Adipose tissue (tissue), 3 donors: ENCODE data around the gene ZNRF3. TPM values are rescaled to one million over a fixed set of nuclear protein-coding genes. Genes with fewer than 3 reads are reported as not detected.
"Not testable (repeated sequence)": the region's sequence is repeated elsewhere in the genome, so short reads cannot be mapped to it uniquely, and the experiment has no call there.

Source experiments
- H3K27ac ChIP-seq: one replicate; pipeline ENCODE4 v1.5.1; 2013; ENCODE audit warnings: low read depth, low read length
- WGBS, 3 donors: extraction: QIAGEN DNeasy Blood & Tissue Kit; methylation state at CpG; one replicate each; pipeline ENCODE4 v1.1.7; 2013; 5-methylcytosine and 5-hydroxymethylcytosine counted together
- polyA plus RNA-seq, 3 donors: library from polyadenylated mRNA; stranded (reverse); fragments of 200-250 nt; gene quantifications; one replicate each; pipeline ENCODE4 v1.2.3, GENCODE V29; 2013
- donor health status: healthy with polysubstance abuse.
- donor health status: Bipolar disorder and iron deficiency.
- donor health status: healthy.

The ZNRF3 gene
- 1 to 10 TPM; 1.2 to 3.9 (median 2.5) TPM for polyA plus RNA-seq

GRCh38 chr22:28882878-28883656, at the start of gene ZNRF3:
Gene ZNRF3 (plus strand): TSS chr22:28883572. CDS start chr22:28883767, 195 bp downstream.
- 1% methylated on average over 49 to 85 of the region's 85 CpGs for WGBS, 3 donors
- no peak within 1 kb of the TSS for H3K27ac ChIP-seq

- no peak overlapping the region for H3K27ac ChIP-seq
- 88 to 94% (median 92%) methylated on average over 11 of the region's 11 CpGs for WGBS, 3 donors
Observed at GRCh38 chr22:28835630-28836189, 47.7 kb upstream of the ZNRF3 start.

GRCh38 chr22:28837640-28838039, 45.7 kb upstream of the ZNRF3 start:
- H3K27ac ChIP-seq = no peak overlapping the region
- 91 to 92% (median 91%) methylated on average over 6 of the region's 6 CpGs for WGBS, 3 donors

DNA sequence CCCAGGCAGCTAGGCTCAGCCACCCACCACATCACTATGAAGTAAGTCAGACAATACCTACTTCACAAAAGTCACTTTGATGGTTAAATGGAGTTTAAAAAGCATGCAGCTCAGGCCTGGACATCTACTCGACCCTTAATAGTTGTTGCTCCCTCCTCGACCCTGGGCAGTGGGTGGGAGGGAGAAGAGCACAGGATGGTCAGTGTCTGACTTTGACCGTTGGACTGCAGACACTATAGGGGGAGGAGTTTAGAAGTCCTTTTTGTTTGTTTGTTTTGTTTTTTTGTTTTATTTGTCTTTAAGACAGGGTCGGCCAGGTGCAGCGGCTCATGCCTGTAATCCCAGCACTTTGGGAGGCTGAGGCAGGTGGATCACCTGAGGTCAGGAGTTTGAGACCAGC, 44.4 kb upstream of the ZNRF3 start:
- WGBS, 3 donors = 80 to 83% (median 83%) methylated on average over 5 of the region's 5 CpGs
- H3K27ac ChIP-seq = no peak overlapping the region

- 56 to 97% (median 66%) methylated on average over 5 of the region's 5 CpGs for WGBS, 3 donors
- H3K27ac ChIP-seq = no peak overlapping the region
Observed at GRCh38 chr22:28841111-28841510, 42.3 kb upstream of the ZNRF3 start.

- 80 to 93% (median 85%) methylated on average over 2 of the region's 2 CpGs for WGBS, 3 donors
- no peak overlapping the region for H3K27ac ChIP-seq
Observed at GRCh38 chr22:28843633-28844032, 39.7 kb upstream of the ZNRF3 start.

GRCh38 chr22:28844277-28844676, 39.1 kb upstream of the ZNRF3 start:
- H3K27ac ChIP-seq = not testable (repeated sequence)
- WGBS, 3 donors = 84 to 90% (median 89%) methylated on average over 2 of the region's 2 CpGs

DNA sequence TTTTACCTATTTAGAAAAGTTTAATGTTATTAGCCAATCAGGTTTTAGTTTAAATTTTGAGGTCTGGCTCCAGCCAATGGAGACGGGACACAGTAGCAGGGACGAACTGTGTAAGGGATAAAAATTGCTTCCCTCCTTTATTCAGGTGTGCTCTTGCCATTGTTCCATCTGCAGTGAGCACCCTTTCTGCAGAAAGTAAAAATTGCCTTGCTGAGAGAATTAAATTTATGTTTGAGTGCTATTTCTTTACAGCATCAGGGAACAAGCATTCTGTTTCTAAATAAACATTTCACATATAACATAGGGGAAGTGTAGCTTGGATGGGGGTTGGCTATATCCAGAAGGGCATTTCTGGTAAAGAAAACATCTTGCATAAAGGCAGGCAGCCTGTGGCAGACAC, 36.4 kb upstream of the ZNRF3 start:
- 95 to 98% (median 96%) methylated on average over 2 of the region's 2 CpGs for WGBS, 3 donors

DNA sequence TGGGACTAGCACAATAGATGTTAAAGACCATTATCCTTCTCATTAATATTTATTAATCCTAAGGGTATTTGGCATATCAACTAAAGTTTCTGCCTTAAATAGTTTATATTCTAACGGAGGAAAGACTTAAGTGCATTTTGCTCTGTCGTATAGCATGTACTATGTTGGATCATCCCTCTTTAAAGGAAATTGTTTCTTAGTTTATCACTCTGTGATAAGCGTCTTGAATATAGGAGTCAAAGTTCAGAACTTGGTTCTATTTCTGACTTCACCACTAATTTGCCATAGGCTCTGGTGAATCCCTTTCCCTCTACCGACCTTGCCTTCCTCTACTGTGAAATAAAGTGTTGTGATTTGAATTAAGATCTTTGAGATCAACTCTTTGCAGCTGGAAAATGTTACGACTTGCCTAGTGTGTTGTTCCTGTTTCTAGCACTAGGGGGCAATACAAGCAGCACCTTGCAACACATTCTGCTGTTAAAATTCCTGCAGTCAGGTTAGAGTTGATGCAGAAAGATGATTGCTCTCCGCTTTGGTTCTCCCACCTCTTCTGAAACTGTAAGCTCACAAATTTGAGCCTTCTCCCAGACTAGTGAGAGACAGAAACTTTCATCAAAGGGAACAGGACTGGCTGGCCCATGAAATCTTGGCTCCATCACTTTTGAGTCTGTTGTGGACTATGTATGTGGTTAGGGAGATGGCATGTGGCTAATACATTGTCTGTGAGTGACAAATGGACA, 27.8 kb upstream of the ZNRF3 start:
- WGBS, 3 donors = 8 to 25% (median 17%) methylated on average over 6 of the region's 6 CpGs
- H3K27ac ChIP-seq = no peak overlapping the region

More for the DNA sequence above, 36.4 kb upstream of the ZNRF3 start:
- H3K27ac ChIP-seq = no peak overlapping the region

DNA sequence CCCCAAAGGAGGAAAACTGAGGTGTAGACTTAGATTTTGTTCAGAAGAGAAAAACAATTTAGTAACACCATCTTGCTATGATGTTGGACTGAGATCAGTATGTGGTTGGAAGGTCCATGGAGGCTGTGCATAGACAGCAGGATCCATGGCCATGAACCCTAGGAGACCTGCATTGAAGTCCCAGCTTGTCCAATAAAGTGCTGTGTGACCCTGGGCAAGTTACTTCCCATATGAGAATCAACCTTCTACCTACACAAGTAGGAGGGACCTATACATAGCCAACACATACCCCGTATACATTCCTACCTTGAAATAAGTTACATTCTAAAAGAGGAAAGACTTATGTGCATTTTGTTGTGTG, 27.3 kb upstream of the ZNRF3 start:
- WGBS, 3 donors = 98 to 100% (median 100%) methylated on average over 1 of the region's 1 CpG
- no peak overlapping the region for H3K27ac ChIP-seq

GRCh38 chr22:28857288-28857687, 26.1 kb upstream of the ZNRF3 start:
- WGBS, 3 donors = 84 to 92% (median 85%) methylated on average over 6 of the region's 6 CpGs
- no peak overlapping the region for H3K27ac ChIP-seq

DNA sequence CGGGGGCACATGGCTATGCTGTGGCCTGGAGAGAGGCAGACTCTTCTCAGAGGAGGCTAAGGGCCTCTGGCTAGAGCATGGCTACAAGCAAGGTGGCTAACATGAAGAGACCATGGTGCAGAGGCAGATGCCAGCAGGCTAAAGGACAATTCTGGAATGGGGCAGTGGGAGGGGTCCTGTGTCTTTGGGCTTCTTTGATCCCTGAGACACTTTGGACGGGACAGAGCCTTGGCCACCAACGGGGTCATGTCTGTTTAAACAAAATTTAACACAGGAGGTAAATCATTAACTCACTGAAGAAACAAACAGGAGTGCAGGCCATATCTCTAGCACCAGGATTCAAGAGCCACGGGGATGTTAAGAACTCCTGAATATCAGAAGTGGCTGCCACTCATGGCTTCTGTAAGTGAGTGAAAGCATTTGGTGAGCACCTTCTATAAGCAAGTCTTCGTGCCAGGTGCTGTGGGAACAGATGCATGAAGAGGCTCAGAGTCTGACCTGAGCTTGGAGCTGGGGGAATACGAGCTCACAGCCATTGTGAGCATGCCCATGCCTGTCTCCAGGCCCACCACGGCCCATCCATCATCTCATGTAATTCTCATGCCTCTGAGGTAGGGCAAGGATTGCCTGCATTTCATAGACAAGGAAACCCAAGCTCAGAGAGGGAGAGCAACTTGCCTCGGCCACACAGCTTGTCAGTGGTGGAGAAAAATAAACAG, 18.3 kb upstream of the ZNRF3 start:
- 56 to 87% (median 79%) methylated on average over 8 of the region's 8 CpGs for WGBS, 3 donors
- H3K27ac ChIP-seq = no peak overlapping the region

DNA sequence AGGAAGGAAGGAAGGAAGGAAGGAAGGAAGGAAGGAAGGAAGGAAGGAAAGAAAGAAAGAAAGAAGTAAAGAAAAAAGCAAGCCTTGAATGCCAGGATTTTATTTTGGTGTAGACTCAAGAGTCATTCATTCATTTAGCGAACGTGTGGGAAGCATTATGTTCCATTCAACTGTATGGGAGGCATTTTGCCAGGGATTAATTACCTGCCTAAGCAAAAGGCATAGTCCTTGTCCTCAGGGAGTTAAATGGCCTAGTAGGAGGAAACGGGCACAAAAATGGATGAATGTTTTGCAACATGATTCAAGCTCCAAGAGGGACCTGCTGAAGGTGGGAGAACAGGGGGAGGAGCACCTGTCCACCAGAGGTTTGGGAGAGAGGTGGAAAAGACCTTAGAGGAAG, 16.2 kb upstream of the ZNRF3 start:
- no peak overlapping the region for H3K27ac ChIP-seq
- WGBS, 3 donors = 56 to 65% (median 64%) methylated on average over 3 of the region's 3 CpGs

GRCh38 chr22:28868389-28868788, 15.0 kb upstream of the ZNRF3 start:
- WGBS, 3 donors = 51 to 73% (median 55%) methylated on average over 8 of the region's 8 CpGs
- H3K27ac ChIP-seq = not testable (repeated sequence)

- H3K27ac ChIP-seq = no peak overlapping the region
- WGBS, 3 donors = 81 to 94% (median 88%) methylated on average over 2 of the region's 2 CpGs
Observed at GRCh38 chr22:28869736-28870135, 13.6 kb upstream of the ZNRF3 start.

- no peak overlapping the region for H3K27ac ChIP-seq
- whole genome bisulfite sequencing, 3 donors = 86 to 93% (median 87%) methylated on average over 3 of the region's 3 CpGs
Observed at GRCh38 chr22:28873183-28873963, 10.0 kb upstream of the ZNRF3 start.

GRCh38 chr22:28874061-28874460, 9.3 kb upstream of the ZNRF3 start:
- H3K27ac ChIP-seq = no peak overlapping the region
- WGBS, 3 donors = 82 to 86% (median 85%) methylated on average over 3 of the region's 3 CpGs

GRCh38 chr22:28874811-28875320, 8.5 kb upstream of the ZNRF3 start:
- 99 to 100% (median 100%) methylated on average over 2 of the region's 2 CpGs for WGBS, 3 donors
- no peak overlapping the region for H3K27ac ChIP-seq
